NT2/D1 (cell line): ENCODE results near the gene HCN4.

Source experiments
- DNase-seq: peaks from one replicate; pipeline ENCODE4 v3.0.0-alpha.2; 2011; ENCODE audit warnings: low read depth, low spot score
- H3K27me3 ChIP-seq: 2 replicates; pipeline ENCODE4 v1.6.0; 2011; ENCODE audit warnings: mild to moderate bottlenecking; ENCODE audit not compliant: insufficient read length, insufficient read depth
- H3K36me3 ChIP-seq: 2 replicates; pipeline ENCODE4 v1.6.1; 2011; ENCODE audit warnings: mild to moderate bottlenecking, low read length, mixed read lengths; ENCODE audit not compliant: insufficient read depth, insufficient read length
- H3K4me1 ChIP-seq: 2 replicates; pipeline ENCODE4 v1.5.1; 2011; ENCODE audit not compliant: insufficient read depth, insufficient read length
- H3K4me3 ChIP-seq: 2 replicates; pipeline ENCODE4 v1.5.1; 2011; ENCODE audit warnings: low read depth; ENCODE audit not compliant: insufficient read length
- H3K9ac ChIP-seq: 2 replicates; pipeline ENCODE4 v1.6.0; 2011; ENCODE audit warnings: low read depth; ENCODE audit not compliant: insufficient read length
- H3K9me3 ChIP-seq: 2 replicates; pipeline ENCODE4 v1.5.1; 2011; ENCODE audit warnings: mild to moderate bottlenecking, low read length; ENCODE audit not compliant: insufficient read depth
- SUZ12 ChIP-seq: IDR thresholded peaks from 2 replicates; pipeline ENCODE4 v1.6.1; 2011; ENCODE audit not compliant: insufficient read length, insufficient read depth; ENCODE audit errors: extremely low read depth
- YY1 ChIP-seq: IDR thresholded peaks from 2 replicates; pipeline ENCODE4 v1.6.1; 2011; ENCODE audit not compliant: insufficient read length, insufficient read depth
- ZNF274 ChIP-seq: IDR thresholded peaks from 2 replicates; pipeline ENCODE4 v1.6.1; 2011; ENCODE audit warnings: mild to moderate bottlenecking, low read depth, low read length

The HCN4 gene

DNA sequence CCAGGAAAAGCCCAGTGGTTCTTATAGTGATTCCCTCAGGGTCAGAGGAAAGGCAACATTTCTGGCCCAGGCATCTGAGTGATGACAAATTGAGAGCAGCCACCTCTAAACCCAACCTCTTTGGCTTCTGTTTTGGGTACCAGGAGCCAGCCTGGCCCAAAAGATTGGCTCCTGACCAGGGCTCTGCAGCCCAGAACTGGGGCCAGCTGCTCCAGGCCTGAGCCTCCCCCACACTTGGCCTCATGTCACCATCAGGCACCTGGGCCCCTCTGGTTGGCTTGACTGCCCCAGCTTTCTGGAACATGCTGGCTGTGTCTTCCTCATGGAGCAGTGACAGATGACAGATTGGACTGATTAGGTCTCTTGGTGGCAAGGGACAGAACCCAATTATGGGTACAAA lies 26.0 kb upstream of the HCN4 start:
- DNase-seq, result no peak
- TF ChIP-seq YY1 (no peak), SUZ12 (no peak), ZNF274 (no peak)
- Histone ChIP-seq H3K9me3 (no peaks in the 10 kb centered on the region), H3K4me3 (no peak overlapping the region), H3K4me1 (peaks cover 23% of the 10 kb centered on the region), H3K27me3 (no peaks in the 10 kb centered on the region), H3K36me3 (no peaks in the 10 kb centered on the region), H3K9ac (no peak overlapping the region)

DNA sequence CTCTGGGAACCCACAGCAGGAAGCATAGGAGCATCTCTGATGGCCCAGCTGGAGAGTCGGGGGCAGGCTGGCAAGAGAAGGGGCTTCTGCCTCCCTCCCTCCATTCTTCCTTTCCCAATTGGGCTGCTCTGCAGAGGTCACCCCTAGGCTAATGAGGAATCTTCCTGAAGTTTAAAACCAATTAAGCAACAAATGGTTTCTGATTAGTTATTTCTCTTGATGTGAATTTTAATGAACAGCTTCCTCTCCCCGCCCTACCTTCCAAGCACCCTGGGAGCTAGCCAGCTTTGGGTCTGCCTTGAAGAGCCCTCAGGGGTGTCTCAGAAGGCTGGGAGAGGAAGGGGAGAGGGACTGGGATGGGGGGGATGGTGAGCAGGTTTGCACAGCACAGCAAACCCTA lies 24.6 kb upstream of the HCN4 start:
- no peaks in the 10 kb centered on the region for H3K27me3 ChIP-seq
- no peak overlapping the region for H3K4me3 ChIP-seq
- H3K9ac ChIP-seq, result no peak overlapping the region
- peaks cover 22% of the 10 kb centered on the region for H3K4me1 ChIP-seq
- no peak for TF ChIP-seq ZNF274
- TF ChIP-seq SUZ12, result no peak
- TF ChIP-seq YY1, result no peak
- H3K36me3 ChIP-seq, result no peaks in the 10 kb centered on the region
- DNase-seq, result no peak
- H3K9me3 ChIP-seq, result no peaks in the 10 kb centered on the region

DNA sequence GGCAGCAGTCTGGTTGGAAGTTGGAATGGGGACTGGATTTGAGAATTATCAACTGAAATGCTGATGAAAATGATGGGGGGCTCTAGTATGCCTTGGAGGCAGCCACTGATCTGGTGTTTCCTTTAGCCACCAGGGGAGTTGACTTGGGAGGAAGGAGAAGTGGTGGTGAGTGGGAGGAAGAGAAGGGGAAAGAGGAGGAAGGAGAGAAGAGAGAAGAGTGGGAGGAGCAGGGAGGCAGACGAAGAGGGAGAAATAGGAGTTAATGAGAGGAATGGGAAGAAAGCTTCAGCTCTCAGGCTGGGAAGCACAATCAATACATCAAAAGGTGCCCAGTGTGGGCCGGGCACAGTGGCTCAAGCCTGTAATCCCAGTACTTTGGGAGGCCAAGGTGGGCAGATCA lies 23.3 kb upstream of the HCN4 start:
- no peaks in the 10 kb centered on the region for H3K9me3 ChIP-seq
- H3K4me1 ChIP-seq, result peaks cover 22% of the 10 kb centered on the region
- no peaks in the 10 kb centered on the region for H3K36me3 ChIP-seq
- DNase-seq, result no peak
- no peak for TF ChIP-seq ZNF274
- TF ChIP-seq YY1, result no peak
- no peak for TF ChIP-seq SUZ12
- no peak overlapping the region for H3K9ac ChIP-seq
- no peaks in the 10 kb centered on the region for H3K27me3 ChIP-seq
- no peak overlapping the region for H3K4me3 ChIP-seq

DNA sequence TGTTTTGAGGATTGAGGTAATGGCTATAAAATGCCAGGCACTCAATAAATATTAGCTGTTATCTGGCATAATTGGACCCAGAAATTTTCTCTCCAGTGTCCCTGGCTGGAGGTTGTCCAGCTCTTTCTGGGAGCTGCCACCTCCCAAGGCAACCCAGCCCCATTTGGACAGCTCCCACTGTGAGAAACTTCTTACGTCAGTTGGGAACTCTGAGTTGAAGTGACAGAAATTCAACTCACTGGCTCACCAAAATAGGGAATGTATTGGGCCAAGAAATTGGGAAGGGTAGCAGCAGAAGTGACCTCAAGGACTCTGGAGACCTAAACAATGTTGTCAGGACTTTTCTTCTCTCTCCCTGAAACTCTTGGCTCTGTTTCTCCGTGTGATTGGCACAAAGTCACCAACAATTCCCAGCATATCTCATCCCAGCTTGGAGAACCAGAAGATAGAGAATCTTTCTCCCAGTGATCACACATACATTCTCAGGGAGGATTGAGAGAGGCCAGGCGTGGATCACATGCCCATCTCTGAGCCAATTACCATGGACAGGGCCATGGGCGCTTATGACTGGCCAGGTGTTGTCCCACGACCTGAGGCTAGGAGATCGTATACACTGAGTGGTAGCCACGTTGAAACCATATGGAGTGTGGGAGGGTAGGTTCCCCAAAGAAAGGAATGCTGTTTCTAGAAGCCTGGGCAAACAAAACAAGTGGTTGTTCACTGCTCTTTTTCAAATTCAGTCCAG lies 22.5 kb upstream of the HCN4 start:
- Histone ChIP-seq H3K4me1 (peaks cover 22% of the 10 kb centered on the region), H3K27me3 (no peaks in the 10 kb centered on the region), H3K36me3 (no peaks in the 10 kb centered on the region), H3K9me3 (no peaks in the 10 kb centered on the region), H3K9ac (no peak overlapping the region), H3K4me3 (no peak overlapping the region)
- DNase-seq, result no peak
- no peak for TF ChIP-seq SUZ12
- no peak for TF ChIP-seq ZNF274
- TF ChIP-seq YY1, result no peak

DNA sequence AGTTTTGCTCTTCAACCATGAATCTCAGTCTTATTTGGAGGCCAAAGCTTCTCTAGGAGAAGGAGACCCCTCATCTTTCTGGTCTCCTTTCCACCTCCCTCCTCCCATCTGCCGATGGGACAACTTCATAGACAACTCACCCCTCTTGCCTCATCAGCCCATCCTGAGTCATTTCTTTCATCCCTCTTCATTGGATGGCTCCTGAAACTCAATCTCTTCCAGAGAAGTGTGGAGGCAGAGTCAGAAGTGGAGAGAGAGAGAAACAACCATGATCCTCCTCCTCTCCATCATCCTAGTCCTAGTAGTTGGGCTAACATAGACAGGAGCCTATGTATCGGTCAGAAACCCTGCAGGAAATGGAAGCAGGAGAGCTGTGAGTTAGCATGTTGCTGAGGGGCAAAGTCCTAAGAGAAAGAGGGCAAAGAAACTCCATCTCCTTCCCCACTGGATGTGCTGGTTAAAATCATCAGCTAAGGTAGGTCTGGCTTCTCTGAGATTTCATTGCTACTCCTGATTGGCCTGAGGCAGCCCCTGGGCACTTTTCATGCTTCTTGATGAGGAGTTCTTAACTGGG lies 21.3 kb upstream of the HCN4 start:
- H3K9ac ChIP-seq, result no peak overlapping the region
- TF ChIP-seq SUZ12 (no peak), ZNF274 (no peak), YY1 (no peak)
- H3K4me1 ChIP-seq, result peaks cover 23% of the 10 kb centered on the region
- no peaks in the 10 kb centered on the region for H3K27me3 ChIP-seq
- no peak for DNase-seq
- no peaks in the 10 kb centered on the region for H3K36me3 ChIP-seq
- H3K9me3 ChIP-seq, result no peaks in the 10 kb centered on the region
- no peak overlapping the region for H3K4me3 ChIP-seq

DNA sequence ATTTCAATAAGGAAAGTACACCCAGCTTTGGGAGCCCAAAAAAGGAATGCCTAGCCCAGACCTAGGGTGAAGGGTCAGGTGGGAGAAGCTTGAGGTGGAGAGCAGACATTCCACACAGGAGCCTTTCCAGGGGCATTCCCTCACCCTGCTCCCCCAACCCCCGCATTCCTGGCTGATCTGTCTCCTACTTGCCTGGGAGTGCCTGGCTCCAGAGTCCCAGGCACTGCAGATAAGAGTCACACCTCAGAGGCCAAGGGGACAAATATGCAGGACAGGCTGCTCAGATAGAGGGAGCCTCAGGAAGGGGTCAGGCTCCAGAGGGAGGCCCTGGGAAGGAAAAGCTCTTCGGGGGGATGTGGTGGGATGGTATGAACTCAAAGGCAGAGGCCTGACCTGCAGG lies 20.8 kb upstream of the HCN4 start:
- Histone ChIP-seq H3K9ac (no peak overlapping the region), H3K9me3 (no peaks in the 10 kb centered on the region), H3K4me3 (no peak overlapping the region), H3K36me3 (no peaks in the 10 kb centered on the region), H3K27me3 (no peaks in the 10 kb centered on the region), H3K4me1 (peaks cover 23% of the 10 kb centered on the region)
- no peak for TF ChIP-seq ZNF274
- no peak for TF ChIP-seq YY1
- TF ChIP-seq SUZ12, result no peak
- DNase-seq, result no peak

DNA sequence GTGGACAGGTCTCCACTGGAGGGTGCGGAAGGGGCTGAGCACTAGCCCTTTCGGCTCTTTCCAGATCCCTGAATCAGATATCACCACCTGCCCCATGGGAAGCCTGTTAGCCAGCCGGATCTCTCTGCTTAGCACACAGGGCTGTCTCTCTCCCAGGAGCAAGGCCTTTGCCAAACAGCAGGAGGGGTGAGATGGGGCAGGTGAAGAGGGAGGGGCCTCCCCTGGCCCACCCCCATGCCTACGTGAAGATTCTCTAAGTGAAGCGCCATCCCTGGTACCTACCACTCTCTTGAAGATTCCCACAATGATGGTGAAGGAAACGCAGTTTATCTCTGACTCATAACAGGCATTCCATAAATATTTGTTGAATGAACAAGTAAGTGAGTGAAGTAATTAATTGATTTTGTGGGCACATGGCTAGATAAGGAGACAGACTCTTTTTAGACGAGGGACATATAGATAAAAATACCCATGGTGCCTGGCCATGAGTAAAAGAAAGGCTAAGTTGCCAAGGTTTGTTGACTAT lies 19.6 kb upstream of the HCN4 start:
- no peaks in the 10 kb centered on the region for H3K36me3 ChIP-seq
- H3K4me1 ChIP-seq, result peaks cover 20% of the 10 kb centered on the region
- TF ChIP-seq SUZ12 (no peak), ZNF274 (no peak), YY1 (no peak)
- H3K4me3 ChIP-seq, result no peak overlapping the region
- H3K9me3 ChIP-seq, result peaks cover 3% of the 10 kb centered on the region
- no peaks in the 10 kb centered on the region for H3K27me3 ChIP-seq
- no peak for DNase-seq
- H3K9ac ChIP-seq, result peak overlapping the region; percentile 45
